NK-92 (cell line): Measurements from ENCODE around the gene SKOR2.

Experiments
- DNase-seq: peaks from one replicate; lab custom pipeline; 2025; ENCODE audit not compliant: unreplicated experiment; lab: John Stamatoyannopoulos, UW

The SKOR2 gene, protein sequence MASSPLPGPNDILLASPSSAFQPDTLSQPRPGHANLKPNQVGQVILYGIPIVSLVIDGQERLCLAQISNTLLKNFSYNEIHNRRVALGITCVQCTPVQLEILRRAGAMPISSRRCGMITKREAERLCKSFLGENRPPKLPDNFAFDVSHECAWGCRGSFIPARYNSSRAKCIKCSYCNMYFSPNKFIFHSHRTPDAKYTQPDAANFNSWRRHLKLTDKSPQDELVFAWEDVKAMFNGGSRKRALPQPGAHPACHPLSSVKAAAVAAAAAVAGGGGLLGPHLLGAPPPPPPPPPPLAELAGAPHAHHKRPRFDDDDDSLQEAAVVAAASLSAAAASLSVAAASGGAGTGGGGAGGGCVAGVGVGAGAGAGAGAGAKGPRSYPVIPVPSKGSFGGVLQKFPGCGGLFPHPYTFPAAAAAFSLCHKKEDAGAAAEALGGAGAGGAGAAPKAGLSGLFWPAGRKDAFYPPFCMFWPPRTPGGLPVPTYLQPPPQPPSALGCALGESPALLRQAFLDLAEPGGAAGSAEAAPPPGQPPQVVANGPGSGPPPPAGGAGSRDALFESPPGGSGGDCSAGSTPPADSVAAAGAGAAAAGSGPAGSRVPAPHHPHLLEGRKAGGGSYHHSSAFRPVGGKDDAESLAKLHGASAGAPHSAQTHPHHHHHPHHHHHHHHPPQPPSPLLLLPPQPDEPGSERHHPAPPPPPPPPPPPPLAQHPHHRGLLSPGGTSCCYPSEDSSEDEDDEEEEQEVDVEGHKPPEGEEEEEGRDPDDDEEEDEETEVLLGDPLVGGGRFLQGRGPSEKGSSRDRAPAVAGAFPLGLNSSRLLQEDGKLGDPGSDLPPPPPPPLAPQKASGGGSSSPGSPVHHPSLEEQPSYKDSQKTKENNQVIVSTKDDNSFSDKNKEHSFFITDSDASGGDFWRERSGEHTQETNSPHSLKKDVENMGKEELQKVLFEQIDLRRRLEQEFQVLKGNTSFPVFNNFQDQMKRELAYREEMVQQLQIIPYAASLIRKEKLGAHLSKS

DNA sequence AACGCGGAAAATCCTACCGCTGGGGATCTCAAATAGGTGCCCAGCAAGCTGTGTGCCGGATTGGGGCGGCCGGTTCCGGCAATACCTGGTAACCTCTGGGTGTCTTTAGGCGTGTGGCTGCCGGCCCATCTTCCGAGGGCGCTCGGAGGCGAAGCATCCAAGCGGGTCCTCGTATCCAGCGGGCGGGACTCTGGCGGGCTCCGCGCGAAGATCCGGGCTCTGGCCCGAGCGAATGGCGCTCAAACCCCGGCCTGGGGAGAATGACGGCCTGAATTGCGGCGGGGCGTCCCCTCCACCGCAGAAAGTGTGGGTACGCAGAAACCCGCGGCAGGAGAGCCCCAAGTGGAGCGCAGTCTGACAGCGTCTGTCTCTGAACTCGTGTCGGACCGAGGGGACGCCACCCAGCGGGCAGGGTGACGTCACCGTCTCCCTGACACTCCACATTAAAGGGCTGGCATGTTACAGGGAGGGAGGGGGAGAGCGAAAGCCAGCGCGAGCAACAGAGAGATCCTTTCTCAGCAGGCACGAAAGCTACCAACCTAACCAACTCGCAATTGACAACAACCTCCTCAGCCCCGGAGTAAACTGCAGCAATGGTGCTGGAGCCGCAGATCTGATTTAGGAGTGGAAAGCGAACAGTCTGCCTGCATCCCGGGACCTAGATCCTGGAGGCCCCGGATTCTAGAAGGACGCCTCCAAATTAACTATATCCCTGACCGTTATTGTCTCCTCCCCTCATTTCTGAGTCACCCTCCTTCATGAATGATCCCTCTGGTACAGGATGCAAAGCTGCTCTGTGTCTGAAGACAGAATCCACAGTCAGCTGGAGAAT lies at the start of gene SKOR2:
Gene SKOR2 (minus strand): TSS at position 372 of the 832 bp plus-strand sequence. CDS start 2,477 bp downstream, outside the sequence.
- DNase-seq: no peak

DNA sequence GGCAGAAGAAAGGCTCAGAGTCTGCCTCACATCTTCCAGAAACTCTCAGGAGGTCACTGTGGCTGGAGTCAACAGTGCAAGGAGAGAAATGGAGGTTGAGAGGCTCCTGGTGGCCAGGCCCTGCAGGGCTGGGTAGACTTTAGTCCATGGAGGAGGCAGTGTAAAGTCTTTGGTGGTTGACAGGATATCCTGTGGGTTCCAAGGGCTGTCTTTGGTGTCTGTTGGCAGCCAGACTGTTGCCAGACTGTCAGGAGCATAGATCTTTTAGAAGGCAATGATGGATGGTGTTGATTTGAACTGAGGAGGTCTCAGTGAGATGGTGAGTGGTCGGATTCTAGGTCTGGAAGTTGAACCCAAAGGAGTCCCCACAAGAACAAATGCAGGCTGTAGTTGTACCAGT lies 45.0 kb upstream of the SKOR2 start:
- no peak for DNase-seq

DNA sequence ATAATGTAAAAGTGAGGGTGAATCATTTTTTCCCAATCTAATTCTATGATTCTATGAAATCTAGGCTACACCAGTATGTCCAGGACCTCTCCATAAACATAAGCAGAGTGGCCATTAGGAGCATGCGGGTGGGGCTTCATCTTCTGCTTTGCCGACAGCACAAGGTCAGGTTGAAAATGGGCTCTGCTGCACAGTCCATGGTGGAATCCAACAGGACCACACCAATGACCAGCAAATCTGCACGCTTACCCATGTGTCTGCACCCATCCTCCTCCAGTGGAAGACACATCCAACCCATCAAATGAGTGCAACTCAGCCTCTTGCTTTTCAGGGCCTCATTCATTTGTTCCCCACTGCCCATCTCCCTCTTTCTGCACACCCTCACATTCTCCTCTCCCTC lies 43.3 kb upstream of the SKOR2 start:
- no peak for DNase-seq

DNA sequence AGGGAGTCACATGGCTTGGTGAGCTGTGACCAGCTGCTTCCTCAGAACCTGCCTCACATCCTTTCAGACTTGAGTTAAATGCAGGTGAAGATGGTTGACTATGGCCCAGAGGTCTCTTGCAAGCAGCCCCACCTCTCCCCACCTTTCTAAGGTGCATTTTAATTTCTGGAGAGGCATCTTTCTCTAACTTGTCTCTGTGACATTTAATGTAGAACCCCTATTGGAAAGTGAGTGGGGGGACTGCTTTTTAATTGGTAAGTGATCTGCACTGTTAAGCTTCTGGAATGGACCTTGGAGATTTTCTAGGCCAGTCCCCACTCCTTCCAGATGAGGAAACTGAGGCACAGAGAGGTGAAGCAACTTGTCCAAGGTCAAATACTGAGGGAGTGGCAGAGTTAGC lies 37.3 kb upstream of the SKOR2 start:
- no peak for DNase-seq

DNA sequence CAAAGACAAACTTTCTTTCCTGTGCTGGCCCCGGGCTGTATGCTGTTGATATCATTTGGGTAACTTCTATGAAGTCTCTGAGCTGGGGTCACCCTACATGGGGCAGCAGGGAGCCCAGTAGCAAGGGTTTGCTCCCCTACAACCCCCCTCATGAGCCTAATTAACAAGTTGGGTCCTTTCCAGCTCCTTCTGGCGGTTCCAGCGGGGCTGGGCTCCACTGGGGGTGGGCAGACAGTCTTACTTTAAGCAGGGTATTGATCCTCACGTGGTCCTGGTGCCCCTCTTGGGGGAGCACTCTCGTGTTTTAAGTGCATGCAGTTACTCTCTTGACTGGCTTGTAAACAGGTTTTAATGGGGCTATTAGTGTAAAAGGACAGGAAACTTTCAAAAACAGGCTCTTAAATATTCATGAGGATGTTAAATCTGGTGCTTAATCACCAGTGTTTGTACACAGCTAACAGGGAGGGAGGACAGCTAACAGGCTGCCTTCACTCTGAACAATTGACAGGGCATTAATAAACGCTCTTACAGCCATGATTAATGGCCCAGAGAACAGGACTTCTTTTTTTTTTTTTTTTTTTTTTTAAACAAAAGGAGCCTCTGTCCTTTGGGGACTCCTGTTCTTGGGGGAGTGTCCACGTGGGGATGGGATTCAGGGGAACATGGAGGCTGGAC lies 36.6 kb upstream of the SKOR2 start:
- DNase-seq: no peak

DNA sequence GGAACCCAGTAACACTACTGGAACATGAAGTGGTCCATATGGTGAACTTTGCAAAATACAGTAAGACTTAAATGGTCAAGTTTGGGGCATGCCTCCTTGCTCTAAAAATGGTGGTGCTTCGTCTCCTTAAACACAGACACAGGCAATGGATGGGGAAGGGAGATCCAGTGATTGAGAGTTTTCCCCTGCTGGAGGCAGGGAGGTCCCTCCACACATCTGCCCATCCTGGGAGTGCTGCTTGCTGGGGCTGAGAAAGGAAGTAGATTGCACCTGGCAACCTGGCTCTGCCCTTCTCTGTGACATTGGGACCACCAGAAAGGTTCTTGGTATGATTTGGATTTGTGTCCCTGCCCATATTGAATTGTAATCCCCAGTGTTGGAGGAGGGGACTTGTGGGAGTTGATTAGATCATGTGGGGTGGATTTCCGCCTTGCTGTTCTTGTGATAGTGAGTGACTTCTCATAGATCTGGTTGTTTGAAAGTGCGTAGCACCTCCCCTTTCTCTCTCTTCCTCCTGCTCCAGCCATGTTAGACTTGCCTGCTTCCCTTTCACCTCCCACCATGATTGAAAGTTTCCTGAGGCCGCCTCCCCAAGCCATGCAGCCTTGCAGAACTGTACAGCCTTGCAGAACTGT lies 35.4 kb upstream of the SKOR2 start:
- no peak for DNase-seq

DNA sequence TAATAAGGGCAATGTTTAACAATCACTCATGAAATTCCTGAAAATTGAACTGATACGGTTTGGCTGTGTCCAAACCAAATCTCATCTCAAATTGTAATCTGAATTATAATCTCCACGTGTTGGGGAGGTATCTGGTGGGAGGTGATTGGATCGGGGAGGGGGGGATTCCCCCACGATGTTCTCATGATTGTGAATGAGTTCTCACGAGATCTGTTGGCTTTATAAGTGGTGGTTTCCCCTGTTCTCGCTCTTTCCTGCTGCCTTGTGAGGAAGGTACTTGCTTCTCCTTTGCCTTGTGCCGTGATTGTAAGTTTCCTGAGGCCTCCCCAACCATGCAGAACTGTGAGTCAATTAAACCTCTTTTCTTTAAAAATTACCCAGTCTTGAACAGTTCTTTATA lies 34.0 kb upstream of the SKOR2 start:
- DNase-seq: no peak

DNA sequence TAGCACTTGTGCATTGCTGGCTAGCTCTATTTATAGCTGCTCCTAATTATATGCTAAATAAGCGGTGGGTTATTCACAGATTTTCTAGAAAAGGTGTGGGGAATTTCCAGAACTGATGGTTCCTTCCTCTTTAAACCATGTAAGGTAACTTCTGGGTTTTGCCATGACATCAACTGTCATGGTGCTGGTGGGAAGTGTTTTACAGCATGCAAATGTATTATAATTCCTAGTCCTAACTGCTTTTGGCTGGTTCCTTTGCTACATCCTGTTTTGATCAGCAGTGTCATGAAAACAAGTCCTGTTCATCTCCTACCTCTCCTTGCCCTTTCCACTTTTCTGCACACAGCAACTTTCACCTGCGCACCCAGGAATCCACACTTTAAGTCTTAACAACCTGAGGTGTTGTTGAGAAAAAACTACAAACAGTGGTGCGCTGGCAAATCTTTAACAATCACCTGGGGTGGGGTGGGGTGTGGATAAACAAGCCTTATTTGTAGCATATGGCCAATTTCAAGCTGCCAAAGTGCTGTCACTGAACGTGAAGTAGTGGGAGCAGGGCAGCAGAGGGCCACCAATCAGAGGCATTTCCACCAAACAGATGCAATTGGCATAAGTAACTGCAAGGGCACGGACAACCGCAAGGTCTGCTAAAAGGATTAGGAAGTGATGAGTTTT lies 33.4 kb upstream of the SKOR2 start:
- no peak for DNase-seq

DNA sequence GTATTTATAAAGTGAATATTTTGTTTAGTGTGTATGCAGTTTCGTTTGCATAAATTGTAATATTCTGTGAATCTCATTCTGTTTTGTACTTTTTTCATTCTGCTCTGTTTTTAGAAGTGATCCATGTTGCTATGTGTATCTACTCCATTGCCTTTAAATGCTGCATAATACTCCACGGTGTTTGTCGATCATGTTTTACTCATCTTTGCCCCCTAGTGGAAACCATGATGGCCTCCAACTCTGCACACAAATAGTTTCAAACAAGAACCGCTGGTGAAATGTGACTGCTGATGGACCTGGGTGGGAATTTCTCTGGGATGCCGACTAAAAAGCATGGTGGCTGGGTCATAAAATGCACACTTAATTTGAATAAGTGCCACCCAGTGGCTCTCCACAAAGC lies 32.0 kb upstream of the SKOR2 start:
- no peak for DNase-seq

DNA sequence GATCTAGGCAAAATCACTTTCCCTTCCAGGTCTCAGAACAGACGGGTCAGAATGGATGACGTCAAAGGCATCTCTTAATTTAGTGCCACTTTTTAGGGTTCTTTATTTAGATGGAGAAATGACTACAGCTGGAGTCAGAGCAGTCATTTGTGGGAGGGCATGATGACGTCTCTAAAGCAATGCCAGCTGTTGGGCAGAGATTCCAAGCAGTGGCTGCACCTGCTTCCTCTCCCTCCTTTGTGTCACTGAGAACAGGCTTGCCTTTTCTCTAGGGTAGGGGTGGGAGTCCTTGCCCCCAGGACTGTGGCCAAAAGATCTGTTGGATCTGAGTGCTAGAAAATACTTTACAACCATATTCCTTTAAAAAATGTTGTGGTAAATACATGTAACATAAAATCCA lies 28.7 kb upstream of the SKOR2 start:
- no peak for DNase-seq

DNA sequence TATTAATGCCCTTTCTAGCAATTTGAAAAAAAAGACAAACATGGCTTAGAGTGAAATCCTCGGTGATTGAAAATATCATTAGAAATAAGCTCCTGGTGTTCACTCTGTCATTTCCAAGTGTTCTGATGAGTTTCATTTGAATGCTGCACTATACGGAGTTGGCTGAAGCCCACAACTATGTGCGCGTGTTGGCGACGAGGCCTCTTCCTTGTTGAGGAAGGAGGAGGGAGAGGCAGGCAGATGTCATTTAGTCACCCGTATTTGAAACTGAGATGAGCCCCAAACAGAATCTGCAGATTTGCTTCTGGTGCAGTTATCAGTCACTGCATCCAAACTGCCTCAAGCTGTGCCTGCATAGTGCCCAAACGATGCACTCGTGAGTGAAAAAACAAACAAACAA lies 23.5 kb upstream of the SKOR2 start:
- no peak for DNase-seq

DNA sequence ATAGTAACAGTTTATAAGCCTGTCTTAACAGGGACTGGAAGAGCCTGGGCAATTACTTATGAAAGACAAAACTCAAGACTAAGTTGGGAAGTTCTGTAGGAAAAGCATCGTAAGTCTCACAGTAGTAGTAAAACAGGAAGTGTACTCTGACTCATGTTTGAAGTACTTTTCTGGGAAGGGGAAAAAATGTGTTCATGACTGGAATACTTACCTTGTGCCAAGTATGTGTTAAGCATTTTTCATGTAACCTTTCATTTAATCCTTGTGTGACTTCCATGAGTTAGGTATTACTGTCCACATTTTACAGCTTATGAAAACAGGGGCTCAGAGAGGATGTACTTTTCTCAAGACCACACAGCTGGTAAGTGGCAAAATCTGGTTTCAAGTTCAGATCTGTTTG lies 13.7 kb upstream of the SKOR2 start:
- no peak for DNase-seq

DNA sequence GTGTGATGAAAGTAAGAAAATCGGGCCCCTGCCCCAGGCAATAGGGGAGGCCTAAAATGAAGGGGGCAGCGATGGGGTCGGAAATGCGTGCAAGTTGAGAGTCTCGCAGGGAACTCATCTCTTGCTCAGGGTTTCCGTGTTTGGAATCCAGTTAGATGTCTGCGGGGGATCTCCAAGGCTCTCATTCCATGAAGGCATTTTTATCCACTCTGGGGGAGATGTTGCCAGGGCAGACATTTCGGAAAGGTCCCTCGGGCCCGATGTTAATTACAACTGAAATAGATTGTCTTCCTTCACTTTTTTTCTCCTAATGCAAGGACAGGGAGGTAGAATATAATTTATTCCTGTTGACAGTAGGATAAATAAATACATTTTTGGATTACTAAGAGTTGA lies 12.8 kb upstream of the SKOR2 start:
- no peak for DNase-seq

DNA sequence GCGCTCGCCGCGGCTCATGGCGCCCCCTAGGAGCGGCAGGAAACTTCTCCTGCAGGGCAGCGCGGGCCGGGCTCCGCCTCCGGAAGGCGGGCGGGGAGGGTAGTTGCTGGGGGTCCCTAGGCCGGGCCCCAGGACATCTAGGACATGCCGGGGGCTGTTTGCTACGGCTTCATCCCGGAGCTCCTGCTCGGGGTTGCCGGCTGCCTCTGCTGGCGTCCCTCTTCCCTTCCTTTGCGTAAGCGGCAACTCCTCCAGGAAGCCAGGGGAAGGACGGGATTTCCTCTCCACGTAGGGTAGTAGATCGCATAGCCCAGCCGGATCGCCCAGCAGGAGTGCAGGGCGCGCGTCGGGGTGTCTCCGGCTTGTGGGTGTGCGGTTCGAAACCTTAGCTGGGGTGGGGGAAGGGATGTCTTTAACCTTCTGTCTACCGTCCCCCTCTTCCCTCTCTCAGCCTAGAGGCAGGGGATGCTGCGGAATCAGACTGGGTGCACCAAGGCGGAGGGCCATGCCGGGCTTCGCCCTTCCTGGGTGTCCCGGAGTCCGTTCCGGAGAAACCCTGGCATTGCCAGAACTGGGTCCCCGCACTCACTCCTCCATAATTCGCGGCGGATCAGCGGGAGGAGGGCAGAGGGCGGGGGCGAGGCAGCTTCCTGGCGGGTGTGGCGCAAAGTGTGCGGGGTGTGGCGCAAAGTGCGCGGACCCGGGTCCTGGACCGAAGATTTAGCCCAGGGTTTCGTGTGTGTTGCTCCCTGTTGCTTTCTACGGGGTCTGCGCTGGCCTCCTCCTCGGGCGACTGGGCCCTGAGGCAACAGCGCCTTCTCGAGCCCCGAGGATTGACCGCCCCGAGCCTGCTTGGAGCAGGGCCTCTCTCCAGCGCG lies 12.2 kb upstream of the SKOR2 start:
- no peak for DNase-seq

DNA sequence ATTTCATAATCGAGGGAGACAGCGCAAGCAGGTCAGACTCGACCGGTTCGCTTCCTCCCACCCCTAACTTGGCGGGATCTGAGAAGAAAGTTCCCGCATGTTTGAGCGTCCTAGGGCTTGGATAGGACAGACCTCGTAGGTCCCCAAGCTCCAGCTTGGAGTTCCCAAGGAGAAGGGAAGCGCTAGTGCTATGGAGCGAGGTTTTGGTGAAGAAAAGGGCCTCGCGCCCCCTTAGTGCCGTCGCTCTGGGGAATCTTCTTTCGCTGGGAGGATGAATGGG lies 11.6 kb upstream of the SKOR2 start:
- DNase-seq: no peak

DNA sequence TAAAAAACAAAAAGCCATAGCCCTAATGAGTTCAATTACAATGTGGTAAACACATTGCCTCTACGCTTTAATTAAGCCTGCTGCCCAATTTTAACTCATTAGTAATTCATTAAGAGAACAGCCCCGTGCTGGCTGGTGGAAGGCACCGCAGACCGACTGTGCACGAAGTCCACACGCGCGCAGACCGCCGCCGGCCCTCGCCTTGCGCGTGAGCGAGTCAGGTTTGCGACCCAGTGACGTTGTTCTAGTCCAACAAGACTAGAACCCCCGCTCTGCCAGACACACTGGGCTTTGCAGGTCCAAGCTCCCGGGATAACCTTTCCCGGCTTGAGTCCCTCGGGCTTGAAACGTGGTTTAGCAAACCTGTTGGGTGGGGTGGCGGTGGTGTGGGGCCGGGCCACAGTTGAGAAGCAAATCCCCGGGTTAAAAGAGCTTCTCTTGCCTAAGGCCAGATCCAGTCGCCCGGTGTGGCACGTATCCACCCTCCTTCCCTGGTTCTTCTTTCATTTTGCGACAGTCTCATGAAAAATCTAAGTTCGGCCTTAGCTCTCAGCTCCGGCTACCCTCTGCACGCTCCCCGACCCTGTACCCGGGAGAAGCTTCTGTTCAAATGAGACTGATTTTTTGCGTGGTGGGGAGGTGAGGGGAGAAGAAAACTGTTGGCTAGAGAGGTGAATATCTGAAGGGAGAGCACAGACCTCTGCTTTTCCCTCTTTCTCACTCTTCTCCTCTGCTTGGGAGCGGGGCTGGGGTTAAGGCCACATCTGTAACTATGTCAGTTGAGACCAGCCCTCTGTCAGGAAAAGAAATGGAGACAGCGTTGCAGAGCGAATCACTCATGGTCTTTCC lies 11.1 kb upstream of the SKOR2 start:
- no peak for DNase-seq

DNA sequence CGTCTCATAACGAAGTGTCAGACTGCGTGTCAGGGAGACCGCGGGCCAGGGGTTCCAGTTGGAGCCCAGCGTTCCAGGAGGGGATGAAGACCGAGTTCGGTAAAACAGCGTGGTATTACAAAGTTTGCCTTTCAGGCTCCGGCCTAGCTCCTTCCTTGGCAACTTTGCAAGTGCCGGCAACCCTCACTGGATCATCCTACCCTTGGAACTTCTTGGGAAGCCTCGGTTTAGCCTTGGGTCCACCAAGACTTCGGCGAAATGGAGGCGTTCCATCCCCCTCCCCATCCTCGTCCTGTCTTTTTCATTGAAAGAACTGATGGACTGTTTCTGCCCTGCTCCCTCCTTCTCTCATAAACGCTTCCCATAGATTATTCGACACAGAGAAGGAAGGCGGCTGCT lies 10.4 kb upstream of the SKOR2 start:
- DNase-seq: no peak
